Activated CD4-positive, alpha-beta T cell treated with anti-CD3 and anti-CD28 coated beads, Interleukin-2, amount 10 ng/mL, durations not matched to agents 24 days and 14 days (primary cell): ENCODE data around the gene CNGA3. TPM values are rescaled to one million over a fixed set of nuclear protein-coding genes. Genes with fewer than 3 reads are reported as not detected.

Experiments used
- DNase-seq: peaks from one replicate; pipeline ENCODE4 v3.0.0; 2022
- H3K27ac Mint-ChIP-seq: one replicate; pipeline ENCODE4 v1.8.0; 2022; ENCODE audit warnings: mild to moderate bottlenecking, mixed read lengths
- H3K27me3 Mint-ChIP-seq: one replicate; pipeline ENCODE4 v1.8.0; 2022; ENCODE audit warnings: mixed read lengths
- H3K36me3 Mint-ChIP-seq: one replicate; pipeline ENCODE4 v1.8.0; 2022; ENCODE audit warnings: low read depth, mild to moderate bottlenecking, mixed read lengths
- H3K4me1 Mint-ChIP-seq: one replicate; pipeline ENCODE4 v1.8.0; 2021; ENCODE audit warnings: mixed read lengths
- H3K4me3 Mint-ChIP-seq: one replicate; pipeline ENCODE4 v1.8.0; 2022; ENCODE audit warnings: mild to moderate bottlenecking, moderate library complexity, mixed read lengths
- H3K9me3 Mint-ChIP-seq: one replicate; pipeline ENCODE4 v1.8.0; 2021; ENCODE audit warnings: mixed read lengths
- intact Hi-C: fragments of 100-400 bp; cut with micrococcal nuclease; formaldehyde crosslinking; loops from one replicate; pipeline ENCODE4 v1.15.1; 2023
- total RNA-seq: library from RNA; stranded (reverse); gene quantifications from 2 replicates; pipeline ENCODE4 v1.2.3, GENCODE V29; 2022

CNGA3 gene
- total RNA-seq, 1 donor from 2014 or later, result not detected

- peaks cover 5% of the 10 kb centered on the region for H3K9me3 Mint-ChIP-seq
- H3K36me3 Mint-ChIP-seq, result no peaks in the 10 kb centered on the region
- intact Hi-C loops, result no loop called here
- no peaks in the 10 kb centered on the region for H3K4me1 Mint-ChIP-seq
- H3K27me3 Mint-ChIP-seq, result peaks cover 43% of the 10 kb centered on the region
- peak; percentile 21 for DNase-seq
- no peak overlapping the region for H3K4me3 Mint-ChIP-seq
- H3K27ac Mint-ChIP-seq, result no peak overlapping the region
Observed at GRCh38 chr2:98343285-98343684, 3.0 kb upstream of the CNGA3 start.

- H3K36me3 Mint-ChIP-seq, result no peaks in the 10 kb centered on the region
- H3K4me1 Mint-ChIP-seq, result no peaks in the 10 kb centered on the region
- H3K27me3 Mint-ChIP-seq, result peaks cover 75% of the 10 kb centered on the region
- H3K27ac Mint-ChIP-seq, result no peak overlapping the region
- DNase-seq, result no peak
- H3K4me3 Mint-ChIP-seq, result no peak overlapping the region
- intact Hi-C loops, result no loop called here
- H3K9me3 Mint-ChIP-seq, result peaks cover 5% of the 10 kb centered on the region
Observed at GRCh38 chr2:98347298-98348065, 1.2 kb downstream of the CNGA3 start.

GRCh38 chr2:98348066-98348561 is 1.9 kb downstream of the CNGA3 start:
- H3K36me3 Mint-ChIP-seq, result no peaks in the 10 kb centered on the region
- intact Hi-C loops, result no loop called here
- no peaks in the 10 kb centered on the region for H3K4me1 Mint-ChIP-seq
- DNase-seq, result peak; percentile 48
- peaks cover 5% of the 10 kb centered on the region for H3K9me3 Mint-ChIP-seq
- no peak overlapping the region for H3K4me3 Mint-ChIP-seq
- H3K27ac Mint-ChIP-seq, result no peak overlapping the region
- H3K27me3 Mint-ChIP-seq, result peaks cover 70% of the 10 kb centered on the region

- Mint-ChIP-seq H3K9me3 (peaks cover 5% of the 10 kb centered on the region), H3K27ac (no peak overlapping the region), H3K4me1 (no peaks in the 10 kb centered on the region), H3K27me3 (peaks cover 54% of the 10 kb centered on the region), H3K36me3 (no peaks in the 10 kb centered on the region), H3K4me3 (no peak overlapping the region)
- no peak for DNase-seq
- intact Hi-C loops, result no loop called here
Observed at GRCh38 chr2:98350411-98350810, 4.2 kb downstream of the CNGA3 start.

- H3K4me3 Mint-ChIP-seq, result no peak overlapping the region
- H3K36me3 Mint-ChIP-seq, result no peaks in the 10 kb centered on the region
- intact Hi-C loops, result no loop called here
- H3K27ac Mint-ChIP-seq, result no peak overlapping the region
- H3K27me3 Mint-ChIP-seq, result peaks cover 18% of the 10 kb centered on the region
- no peaks in the 10 kb centered on the region for H3K4me1 Mint-ChIP-seq
- no peak for DNase-seq
- H3K9me3 Mint-ChIP-seq, result no peaks in the 10 kb centered on the region
Observed at GRCh38 chr2:98355881-98356280, 9.6 kb downstream of the CNGA3 start.

GRCh38 chr2:98356729-98357128 is 10.5 kb downstream of the CNGA3 start:
- no peaks in the 10 kb centered on the region for H3K9me3 Mint-ChIP-seq
- no peak for DNase-seq
- no peak overlapping the region for H3K4me3 Mint-ChIP-seq
- H3K4me1 Mint-ChIP-seq, result no peaks in the 10 kb centered on the region
- peaks cover 13% of the 10 kb centered on the region for H3K27me3 Mint-ChIP-seq
- no peak overlapping the region for H3K27ac Mint-ChIP-seq
- intact Hi-C loops, result no loop called here
- H3K36me3 Mint-ChIP-seq, result no peaks in the 10 kb centered on the region

- Mint-ChIP-seq H3K4me1 (no peaks in the 10 kb centered on the region), H3K27me3 (peaks cover 10% of the 10 kb centered on the region), H3K4me3 (no peak overlapping the region), H3K9me3 (no peaks in the 10 kb centered on the region), H3K27ac (no peak overlapping the region), H3K36me3 (no peaks in the 10 kb centered on the region)
- no peak for DNase-seq
- intact Hi-C loops, result no loop called here
Observed at GRCh38 chr2:98357849-98358248, 11.6 kb downstream of the CNGA3 start.

GRCh38 chr2:98359986-98360385 is 13.7 kb downstream of the CNGA3 start:
- Mint-ChIP-seq H3K36me3 (no peaks in the 10 kb centered on the region), H3K27ac (no peak overlapping the region), H3K4me1 (no peaks in the 10 kb centered on the region), H3K9me3 (peaks cover 5% of the 10 kb centered on the region), H3K27me3 (peaks cover 17% of the 10 kb centered on the region), H3K4me3 (no peak overlapping the region)
- no peak for DNase-seq
- intact Hi-C loops, result no loop called here

- DNase-seq, result no peak
- no peak overlapping the region for H3K27ac Mint-ChIP-seq
- H3K4me3 Mint-ChIP-seq, result no peak overlapping the region
- peaks cover 9% of the 10 kb centered on the region for H3K9me3 Mint-ChIP-seq
- no peaks in the 10 kb centered on the region for H3K36me3 Mint-ChIP-seq
- H3K27me3 Mint-ChIP-seq, result peaks cover 15% of the 10 kb centered on the region
- H3K4me1 Mint-ChIP-seq, result no peaks in the 10 kb centered on the region
- intact Hi-C loops, result no loop called here
Observed at GRCh38 chr2:98367721-98368120, 21.5 kb downstream of the CNGA3 start.

- Mint-ChIP-seq H3K27ac (no peak overlapping the region), H3K4me3 (no peak overlapping the region), H3K9me3 (peaks cover 4% of the 10 kb centered on the region), H3K36me3 (no peaks in the 10 kb centered on the region), H3K4me1 (no peaks in the 10 kb centered on the region), H3K27me3 (peaks cover 12% of the 10 kb centered on the region)
- DNase-seq, result no peak
- intact Hi-C loops, result no loop called here
Observed at GRCh38 chr2:98369710-98370239, 23.5 kb downstream of the CNGA3 start.

- intact Hi-C loops, result no loop called here
- peaks cover 12% of the 10 kb centered on the region for H3K27me3 Mint-ChIP-seq
- DNase-seq, result no peak
- H3K27ac Mint-ChIP-seq, result no peak overlapping the region
- H3K4me3 Mint-ChIP-seq, result no peak overlapping the region
- H3K9me3 Mint-ChIP-seq, result no peaks in the 10 kb centered on the region
- H3K4me1 Mint-ChIP-seq, result no peaks in the 10 kb centered on the region
- no peaks in the 10 kb centered on the region for H3K36me3 Mint-ChIP-seq
Observed at GRCh38 chr2:98372121-98372520, 25.9 kb downstream of the CNGA3 start.

- H3K4me1 Mint-ChIP-seq, result no peaks in the 10 kb centered on the region
- peaks cover 12% of the 10 kb centered on the region for H3K27me3 Mint-ChIP-seq
- H3K27ac Mint-ChIP-seq, result no peak overlapping the region
- H3K36me3 Mint-ChIP-seq, result no peaks in the 10 kb centered on the region
- intact Hi-C loops, result no loop called here
- no peaks in the 10 kb centered on the region for H3K9me3 Mint-ChIP-seq
- no peak for DNase-seq
- no peak overlapping the region for H3K4me3 Mint-ChIP-seq
Observed at GRCh38 chr2:98372579-98372978, 26.3 kb downstream of the CNGA3 start.

- Mint-ChIP-seq H3K36me3 (no peaks in the 10 kb centered on the region), H3K27me3 (peaks cover 14% of the 10 kb centered on the region), H3K4me1 (no peaks in the 10 kb centered on the region), H3K27ac (no peak overlapping the region), H3K4me3 (no peak overlapping the region), H3K9me3 (no peaks in the 10 kb centered on the region)
- intact Hi-C loops, result no loop called here
- no peak for DNase-seq
Observed at GRCh38 chr2:98374286-98374685, 28.0 kb downstream of the CNGA3 start.

GRCh38 chr2:98374958-98375570 is 28.8 kb downstream of the CNGA3 start:
- no peaks in the 10 kb centered on the region for H3K9me3 Mint-ChIP-seq
- intact Hi-C loops, result no loop called here
- H3K27ac Mint-ChIP-seq, result no peak overlapping the region
- no peak overlapping the region for H3K4me3 Mint-ChIP-seq
- H3K36me3 Mint-ChIP-seq, result no peaks in the 10 kb centered on the region
- peaks cover 14% of the 10 kb centered on the region for H3K27me3 Mint-ChIP-seq
- DNase-seq, result no peak
- no peaks in the 10 kb centered on the region for H3K4me1 Mint-ChIP-seq
